ENCODE data around the gene RNPEP.
"Not testable (repeated sequence)": the region's sequence is repeated elsewhere in the genome, so short reads cannot be mapped to it uniquely, and the experiment has no call there.

The RNPEP gene

GRCh38 chr1:202034149-202034682 is 51.8 kb downstream of the RNPEP start:
- DNase-seq (ENCODE audit: low read depth in 2 of 2, low spot score in 1 of 2), result no peak

GRCh38 chr1:202034683-202035462 is 52.4 kb downstream of the RNPEP start:
- no peak for DNase-seq (ENCODE audit: low read depth in 2 of 2, low spot score in 1 of 2)

GRCh38 chr1:202036595-202037387 is 54.3 kb downstream of the RNPEP start:
- no peak for DNase-seq (ENCODE audit: low read depth in 2 of 2, low spot score in 1 of 2)

GRCh38 chr1:202037706-202038296 is 55.4 kb downstream of the RNPEP start:
- no peak for DNase-seq (ENCODE audit: low read depth in 2 of 2, low spot score in 1 of 2)

GRCh38 chr1:202038688-202039346 is 56.4 kb downstream of the RNPEP start:
- no peak for DNase-seq (ENCODE audit: low read depth in 2 of 2, low spot score in 1 of 2)

- DNase-seq (ENCODE audit: low read depth in 2 of 2, low spot score in 1 of 2), result no peak
These were observed 63.3 kb downstream of the RNPEP start for GRCh38 chr1:202045705-202046104.

- no peak for DNase-seq (ENCODE audit: low read depth in 2 of 2, low spot score in 1 of 2)
These were observed 63.8 kb downstream of the RNPEP start for GRCh38 chr1:202046227-202046626.

GRCh38 chr1:202046748-202047708 is 64.6 kb downstream of the RNPEP start:
- DNase-seq (ENCODE audit: low read depth in 2 of 2, low spot score in 1 of 2), result no peak

GRCh38 chr1:202047977-202048376 is 65.5 kb downstream of the RNPEP start:
- no peak for DNase-seq (ENCODE audit: low read depth in 2 of 2, low spot score in 1 of 2)

GRCh38 chr1:202049129-202049528 is 66.7 kb downstream of the RNPEP start:
- no peak for DNase-seq (ENCODE audit: low read depth in 2 of 2, low spot score in 1 of 2)

- DNase-seq (ENCODE audit: low read depth in 2 of 2, low spot score in 1 of 2), result no peak
These were observed 71.6 kb downstream of the RNPEP start for GRCh38 chr1:202054094-202054493.

GRCh38 chr1:202054673-202055072 is 72.2 kb downstream of the RNPEP start:
- not testable (repeated sequence) for DNase-seq (ENCODE audit: low read depth in 2 of 2, low spot score in 1 of 2)

All from stimulated activated CD8-positive, alpha-beta memory T cell treated with anti-CD3 and anti-CD28 coated beads, Interleukin-4, amount 100 ng/mL, for 1 hour (primary cell).